GM10266 (cell line): ENCODE results near the gene GOLGA1.

Source experiments
- DNase-seq: peaks from one replicate; pipeline ENCODE4 v3.0.0; 2012; ENCODE audit errors: extremely low spot score
- CTCF ChIP-seq: IDR thresholded peaks from 2 replicates; pipeline ENCODE4 v1.5.1; 2012; ENCODE audit warnings: mild to moderate bottlenecking, low read depth; ENCODE audit not compliant: control insufficient read depth, insufficient read depth; ENCODE audit errors: missing control alignments

The GOLGA1 gene

GRCh38 chr9:124855944-124856765 is 84.7 kb downstream of the GOLGA1 start:
- TF ChIP-seq CTCF = peak; percentile 35
- no peak for DNase-seq

GRCh38 chr9:124855566-124855943 is 85.3 kb downstream of the GOLGA1 start:
- DNase-seq = no peak
- no peak for TF ChIP-seq CTCF

- no peak for TF ChIP-seq CTCF
- no peak for DNase-seq
Measured at GRCh38 chr9:124854822-124855221, 86.1 kb downstream of the GOLGA1 start.

GRCh38 chr9:124854161-124854560 is 86.7 kb downstream of the GOLGA1 start:
- DNase-seq = no peak
- no peak for TF ChIP-seq CTCF

GRCh38 chr9:124853605-124854143 is 87.2 kb downstream of the GOLGA1 start:
- DNase-seq = no peak
- no peak for TF ChIP-seq CTCF

- DNase-seq = peak; percentile 91
- peak; percentile 96 for TF ChIP-seq CTCF
Measured at GRCh38 chr9:124852829-124853531, 87.9 kb downstream of the GOLGA1 start, which contains the start of gene WDR38. WDR38 (plus strand) TSS chr9:124853460; CDS start chr9:124853532, 72 bp downstream.
